Stimulated activated CD4-positive, alpha-beta T cell treated with anti-CD3 and anti-CD28 coated beads, Interleukin-4, amount 100 ng/mL, for 48 hours (primary cell): Measurements from ENCODE around the gene SPACDR.
A peak's percentile ranks its signal among the peaks of the same experiment; 100 is the strongest.

Experiments used
- DNase-seq, 2 donors: peaks; one replicate each; pipeline ENCODE4 v3.0.0-alpha.2; 2020; ENCODE audit warnings: low read depth in 2 of 2

Gene SPACDR

DNA sequence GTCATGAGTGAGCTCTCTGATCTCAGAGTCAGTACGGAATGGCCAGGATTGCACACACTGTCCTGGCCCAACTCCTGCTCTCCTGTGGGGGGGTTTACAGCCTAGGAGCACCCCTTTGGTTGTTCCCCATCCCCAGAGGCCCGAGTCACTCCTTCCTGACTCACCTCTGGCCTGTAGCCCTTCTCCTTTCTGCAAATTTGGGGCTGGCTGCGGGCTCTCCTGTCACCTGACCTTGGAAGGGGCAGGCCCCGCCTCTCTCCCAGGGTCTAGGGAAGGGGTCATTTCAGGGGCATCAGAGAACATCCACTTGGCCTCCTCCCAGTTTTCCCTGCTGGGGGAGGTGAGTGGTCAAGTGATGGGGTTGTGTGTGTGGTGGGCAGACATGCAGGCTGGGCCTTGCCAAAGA, 21.4 kb upstream of the SPACDR start:
- no peak for DNase-seq

DNA sequence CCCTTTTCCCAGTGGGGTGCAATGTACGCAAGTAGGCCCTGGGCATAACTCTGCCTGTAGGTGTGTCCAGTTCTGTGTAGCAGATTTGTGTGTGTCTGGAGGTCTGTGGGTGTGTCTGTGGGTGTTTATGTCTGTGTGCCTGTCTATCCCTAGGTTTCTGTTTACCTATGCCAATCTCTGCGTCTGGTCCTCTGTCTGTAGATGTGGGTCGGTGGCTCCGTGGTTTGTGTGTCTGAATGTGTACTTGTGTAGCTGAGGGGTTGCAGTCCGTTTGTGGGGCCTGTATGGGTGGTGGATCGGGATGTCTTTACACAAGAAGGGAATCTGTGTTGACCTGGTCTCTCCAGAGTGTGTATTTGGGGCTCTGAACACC, 20.6 kb upstream of the SPACDR start:
- DNase-seq = no peak

DNA sequence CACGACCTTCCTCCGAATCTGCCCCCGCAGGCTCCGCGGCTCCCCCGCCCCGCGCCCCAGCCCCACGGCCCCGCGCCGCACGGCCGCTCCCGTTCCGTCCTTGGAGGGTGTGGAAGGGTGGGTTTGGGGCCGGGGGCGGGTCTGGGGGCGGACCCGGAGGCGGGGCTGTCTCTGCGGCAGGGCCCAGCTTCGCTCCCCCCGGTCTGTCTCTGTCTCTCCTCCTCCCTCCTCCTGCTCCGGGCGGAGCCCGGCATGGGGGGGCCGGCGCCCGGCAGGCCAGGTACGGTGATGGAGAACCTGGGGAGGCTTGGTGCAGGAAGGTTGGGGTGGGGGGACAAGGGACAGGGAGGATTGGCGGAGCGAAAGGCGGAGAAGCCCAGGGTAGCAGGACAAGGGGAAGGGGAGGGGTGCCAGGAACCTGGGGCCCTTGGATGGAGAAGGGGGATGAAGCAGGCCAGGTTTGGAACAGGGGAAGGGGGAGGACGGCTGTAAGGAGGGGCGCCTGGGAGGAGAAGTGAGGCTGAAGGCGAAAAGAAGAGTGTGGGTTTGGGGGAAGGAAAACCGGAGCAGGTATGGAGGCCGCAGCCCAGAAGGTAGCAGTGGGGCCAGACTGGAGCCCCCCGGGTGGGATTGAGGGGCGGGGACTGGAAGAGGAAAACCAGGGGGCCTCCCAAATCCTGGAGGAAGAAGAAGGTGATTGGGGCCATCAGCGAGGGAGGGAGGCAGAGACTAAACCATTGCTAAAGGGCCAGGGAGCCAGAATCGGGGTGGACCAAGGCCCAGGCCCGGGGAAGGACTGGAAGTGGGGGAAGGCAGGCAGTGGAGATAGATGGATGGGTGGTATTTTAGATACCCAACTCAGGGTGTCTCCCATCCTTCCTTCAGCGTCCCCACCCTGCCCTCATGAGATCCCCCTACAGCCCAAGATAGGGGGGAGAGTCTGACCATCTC, 19.9 kb upstream of the SPACDR start, which contains the start of gene NYAP1:
NYAP1 (plus strand) TSS at position 206 of the 951 bp plus-strand sequence. CDS start 1,385 bp downstream, outside the sequence.
- no peak for DNase-seq

DNA sequence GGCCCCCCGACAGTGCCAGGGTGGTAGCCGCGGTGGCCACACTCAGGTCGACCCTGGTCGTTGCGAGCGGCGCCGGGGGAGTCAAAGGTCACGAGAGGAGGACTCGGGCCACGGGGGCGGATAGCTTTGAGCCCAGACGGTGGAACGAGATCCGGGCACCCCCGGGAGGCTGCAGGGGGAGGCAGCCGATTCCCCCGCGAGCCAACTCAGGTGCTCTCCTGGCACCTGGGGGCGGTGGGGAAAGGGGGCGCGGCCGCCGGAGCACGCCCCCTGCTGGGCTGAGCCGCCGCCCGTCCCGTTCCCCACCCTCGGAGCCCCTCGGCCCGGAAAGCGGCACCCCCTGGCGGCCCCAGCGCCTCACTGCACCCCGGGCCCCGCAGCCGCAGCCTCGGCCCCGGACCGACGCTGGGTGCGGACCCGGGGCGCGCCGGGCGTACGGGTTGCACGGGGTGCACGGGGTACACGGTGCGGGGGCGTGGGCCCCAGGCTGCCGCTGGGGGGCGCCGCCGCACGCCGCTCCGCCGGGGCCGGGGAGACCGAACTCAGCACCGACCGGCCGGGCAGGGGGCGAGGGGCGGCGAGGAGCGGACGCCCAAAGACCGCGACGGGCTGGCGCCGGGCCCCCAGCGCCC, 19.1 kb upstream of the SPACDR start:
- peak; percentile 72 to 82 for DNase-seq

GRCh38 chr7:100482728-100483089, 18.6 kb upstream of the SPACDR start:
- DNase-seq = no peak

DNA sequence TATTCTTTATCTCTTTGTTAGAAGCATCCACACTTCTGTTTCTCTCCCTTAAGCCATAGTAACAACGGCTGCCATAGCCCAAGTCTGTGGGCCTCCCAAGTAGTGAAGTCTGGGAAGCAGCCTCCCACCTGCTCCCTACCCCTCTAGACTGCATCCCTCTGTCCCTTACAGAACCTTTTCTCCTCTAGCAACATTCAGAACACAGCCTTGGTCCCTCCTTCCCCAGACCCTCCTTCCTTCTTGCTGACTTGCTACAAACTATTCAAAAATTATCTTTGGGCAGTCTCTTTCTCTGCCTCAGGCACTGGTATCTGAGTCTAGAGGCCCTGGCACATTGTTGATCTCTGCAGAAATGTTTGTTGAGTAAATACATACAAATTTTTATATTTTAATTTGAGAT, 17.4 kb upstream of the SPACDR start:
- no peak for DNase-seq

DNA sequence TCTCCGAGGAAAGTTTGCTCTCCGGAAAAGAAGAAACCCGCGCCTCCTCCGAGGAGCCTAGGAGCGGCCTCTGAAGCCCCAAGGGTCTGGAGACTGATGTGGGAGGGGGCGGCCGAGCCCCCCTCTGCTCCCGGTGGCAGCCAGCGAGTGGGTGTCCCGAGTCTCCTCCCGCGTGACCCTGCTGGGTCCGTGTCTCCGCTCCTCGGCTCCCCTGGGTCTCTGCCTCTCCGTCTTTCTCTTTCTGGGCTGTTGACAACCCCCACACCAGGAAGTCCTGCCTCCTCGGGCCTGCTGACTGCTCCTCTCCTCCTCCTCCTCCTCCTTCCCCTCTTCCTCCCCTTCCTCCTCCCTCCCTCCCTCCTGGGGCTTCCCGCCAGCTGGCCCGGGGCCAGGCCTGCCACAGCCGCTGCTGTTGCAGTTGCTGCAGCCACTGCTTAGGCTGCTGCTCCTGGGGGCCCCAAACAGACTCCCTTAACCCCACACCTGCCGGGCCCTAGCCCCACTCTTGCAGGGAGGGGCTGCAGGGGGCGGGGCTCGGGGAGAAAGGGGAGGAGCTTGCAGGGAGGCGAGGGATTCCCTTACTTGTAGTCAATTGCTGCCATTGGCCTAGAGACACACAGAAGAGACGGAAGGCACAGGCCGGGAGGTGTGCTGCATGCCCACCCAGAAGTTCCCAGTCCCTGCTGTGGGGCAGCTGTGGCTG, 15.0 kb upstream of the SPACDR start, which contains the start of gene TSC22D4:
TSC22D4 (minus strand) TSS at position 257 of the 703 bp plus-strand sequence. CDS start 1,176 bp downstream, outside the sequence.
- peak; percentile 87 to 92 for DNase-seq

DNA sequence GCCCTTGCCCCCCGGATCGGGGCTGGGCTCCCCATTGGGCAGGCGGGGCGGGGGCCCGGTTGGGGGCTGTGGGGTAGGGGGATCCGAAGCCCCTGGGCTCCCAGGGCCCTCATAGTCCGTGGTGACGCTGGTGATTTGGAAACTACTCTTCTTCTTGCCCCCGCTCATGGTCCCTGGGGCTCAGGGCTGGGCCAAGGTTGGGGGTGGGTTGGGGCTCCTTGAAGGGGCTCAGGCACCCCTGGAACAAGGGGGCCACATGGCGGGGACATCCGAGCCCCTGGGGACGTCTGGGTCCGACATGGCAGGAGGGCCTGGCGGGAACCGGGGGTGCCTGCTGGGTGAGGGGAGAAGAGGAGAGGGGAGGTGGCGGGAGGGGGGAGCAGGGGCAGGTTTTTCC, 13.8 kb upstream of the SPACDR start:
- no peak for DNase-seq

DNA sequence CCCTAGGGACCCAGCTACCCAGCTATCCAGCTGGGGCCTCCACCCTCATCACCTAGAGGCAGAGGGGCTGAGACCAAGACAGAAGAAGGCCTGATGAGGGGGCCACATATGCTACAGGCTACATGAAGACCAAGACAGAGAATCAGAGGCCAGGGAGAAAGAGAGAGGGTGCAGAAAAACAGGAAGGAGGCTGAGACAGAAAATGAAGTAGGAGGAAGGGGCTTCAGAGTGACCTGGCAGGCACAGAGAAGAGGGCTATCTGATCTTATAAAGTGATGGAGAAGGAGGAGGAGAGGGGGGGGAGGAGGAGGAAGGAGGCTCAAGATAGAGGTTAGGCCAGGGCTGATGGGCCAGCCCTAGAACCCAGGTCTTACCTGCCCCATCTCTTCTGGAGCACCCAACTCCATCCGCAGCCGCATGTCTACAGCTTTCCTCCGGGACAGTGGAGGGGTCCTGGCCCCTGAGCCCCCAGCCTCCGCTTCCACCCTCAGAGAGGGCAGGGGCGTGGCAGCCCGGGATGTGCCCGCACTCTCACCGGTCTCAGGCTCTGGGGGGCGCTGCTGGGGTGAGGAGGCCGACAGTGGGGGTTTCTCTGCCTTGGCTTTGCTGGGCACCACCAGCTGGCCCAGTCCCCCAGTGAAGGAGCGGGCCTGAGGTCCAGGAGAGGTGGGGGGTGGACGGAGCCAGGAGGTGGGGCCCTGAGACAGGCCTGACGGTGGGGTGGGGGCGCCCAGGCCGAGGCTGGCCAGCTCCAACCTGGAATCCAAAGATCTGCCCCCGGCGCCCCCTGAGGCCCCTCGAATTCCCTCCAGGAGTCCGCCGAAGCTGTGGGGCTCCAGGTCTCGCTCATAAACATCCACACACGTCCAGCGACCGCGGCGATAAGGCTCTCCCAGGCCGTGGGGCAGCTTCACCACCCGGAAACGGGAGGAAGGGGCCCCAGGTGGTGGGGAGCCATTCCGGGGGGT, 13.1 kb upstream of the SPACDR start:
- peak in 1 of 2 donors; percentile 51 for DNase-seq

- no peak for DNase-seq
Measured at GRCh38 chr7:100476101-100476780, 12.2 kb upstream of the SPACDR start.

- no peak for DNase-seq
Measured at GRCh38 chr7:100475549-100475948, 11.5 kb upstream of the SPACDR start.

- no peak for DNase-seq
Measured at GRCh38 chr7:100472854-100473499, 8.9 kb upstream of the SPACDR start.

DNA sequence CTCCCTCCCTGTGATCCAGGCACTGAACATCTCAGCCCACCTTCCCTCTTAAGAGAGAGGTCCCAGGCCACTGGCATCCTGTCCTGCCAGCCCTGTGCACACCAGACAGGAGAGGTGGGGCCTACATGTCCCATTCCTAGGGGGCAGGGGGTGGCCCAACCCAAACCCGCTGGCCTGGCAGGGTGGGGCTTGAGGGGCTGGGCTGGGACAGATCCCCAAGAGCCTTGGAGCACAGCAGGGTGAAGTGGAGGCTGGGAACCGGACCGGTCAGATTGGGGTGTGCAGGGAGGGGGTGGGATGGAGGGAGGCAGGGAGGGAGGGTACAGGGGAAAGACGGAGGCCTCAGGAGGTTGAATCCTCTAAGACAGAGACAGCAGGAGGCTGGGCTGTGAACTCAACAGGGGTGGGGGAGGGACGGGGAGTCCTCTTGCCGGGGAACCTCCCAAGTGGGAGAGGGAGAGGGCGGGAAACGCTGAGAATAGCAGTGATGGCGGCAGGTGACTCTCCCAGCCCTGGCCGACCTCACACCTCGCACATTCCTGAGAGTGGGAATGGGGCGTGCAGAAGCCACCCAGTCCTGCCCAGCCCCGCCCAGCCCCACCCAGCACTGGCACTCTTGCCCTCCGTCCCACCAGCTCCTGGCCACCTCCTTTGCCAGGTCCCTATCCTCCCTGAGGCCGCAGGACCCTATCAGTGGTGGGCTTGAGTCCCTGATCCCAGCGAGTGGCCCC, 8.2 kb upstream of the SPACDR start:
- DNase-seq = no peak

DNA sequence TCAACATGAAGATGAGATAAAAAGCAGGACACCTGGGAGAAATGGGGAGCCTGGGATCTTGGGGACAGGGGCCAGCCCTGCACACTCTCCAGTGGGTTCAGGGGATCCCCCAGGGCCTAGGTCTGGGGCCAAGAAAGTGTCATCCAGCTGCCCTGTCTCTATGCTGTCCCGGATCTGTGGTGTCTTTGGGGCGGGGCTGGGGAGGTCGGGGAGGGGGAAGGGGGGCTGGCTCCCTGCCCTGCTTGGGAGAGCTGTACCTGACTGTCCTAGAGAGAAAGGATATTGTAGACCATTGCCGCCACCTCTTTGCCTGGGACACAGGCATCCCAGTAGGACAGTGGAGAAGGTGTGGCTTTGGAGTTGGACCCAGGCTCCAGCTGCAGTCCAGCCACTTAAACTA, 7.0 kb upstream of the SPACDR start:
- DNase-seq = no peak

DNA sequence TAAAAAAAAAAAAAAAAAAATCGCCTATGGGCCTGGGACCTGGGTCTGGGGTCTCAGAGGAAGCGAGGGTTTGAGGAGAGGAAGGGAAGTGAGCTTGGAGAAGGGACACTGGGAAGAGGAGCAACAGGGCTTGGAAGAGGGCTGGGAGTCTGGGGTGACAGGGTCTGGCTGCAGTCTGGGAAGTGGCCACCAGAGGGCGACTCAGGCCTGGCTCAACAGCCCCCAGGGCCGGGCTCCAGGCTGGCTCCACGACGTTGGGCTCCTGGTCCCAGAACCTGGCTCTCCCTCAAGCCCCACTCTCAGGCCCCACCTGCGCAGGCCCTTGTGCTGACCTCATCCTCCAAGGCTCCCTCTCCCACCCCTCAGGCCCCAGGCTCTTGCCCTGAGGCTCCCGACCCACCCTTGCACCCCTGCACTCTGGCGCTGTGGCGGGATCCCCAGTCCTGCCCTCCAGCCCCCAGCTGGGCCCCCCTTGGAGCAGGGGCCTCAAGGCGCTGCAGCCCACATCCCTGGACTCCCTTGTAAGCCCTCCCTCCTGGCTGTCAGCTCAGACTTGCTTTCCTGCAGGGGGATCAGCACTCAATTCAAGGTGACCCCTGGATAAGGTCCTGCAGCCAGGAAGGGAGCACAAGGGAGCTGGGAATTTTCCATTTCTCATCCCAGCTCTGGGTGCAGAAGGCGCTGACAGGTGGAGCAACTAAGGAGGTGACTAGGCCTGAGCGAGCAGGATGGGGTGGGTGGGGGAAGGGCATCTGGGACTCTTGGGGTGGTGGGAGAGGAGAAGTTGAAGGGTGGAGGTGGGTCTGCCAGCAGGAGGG, 5.4 kb upstream of the SPACDR start:
- DNase-seq = peak; percentile 73 to 88

GRCh38 chr7:100467638-100468373, 3.7 kb upstream of the SPACDR start:
- no peak for DNase-seq

DNA sequence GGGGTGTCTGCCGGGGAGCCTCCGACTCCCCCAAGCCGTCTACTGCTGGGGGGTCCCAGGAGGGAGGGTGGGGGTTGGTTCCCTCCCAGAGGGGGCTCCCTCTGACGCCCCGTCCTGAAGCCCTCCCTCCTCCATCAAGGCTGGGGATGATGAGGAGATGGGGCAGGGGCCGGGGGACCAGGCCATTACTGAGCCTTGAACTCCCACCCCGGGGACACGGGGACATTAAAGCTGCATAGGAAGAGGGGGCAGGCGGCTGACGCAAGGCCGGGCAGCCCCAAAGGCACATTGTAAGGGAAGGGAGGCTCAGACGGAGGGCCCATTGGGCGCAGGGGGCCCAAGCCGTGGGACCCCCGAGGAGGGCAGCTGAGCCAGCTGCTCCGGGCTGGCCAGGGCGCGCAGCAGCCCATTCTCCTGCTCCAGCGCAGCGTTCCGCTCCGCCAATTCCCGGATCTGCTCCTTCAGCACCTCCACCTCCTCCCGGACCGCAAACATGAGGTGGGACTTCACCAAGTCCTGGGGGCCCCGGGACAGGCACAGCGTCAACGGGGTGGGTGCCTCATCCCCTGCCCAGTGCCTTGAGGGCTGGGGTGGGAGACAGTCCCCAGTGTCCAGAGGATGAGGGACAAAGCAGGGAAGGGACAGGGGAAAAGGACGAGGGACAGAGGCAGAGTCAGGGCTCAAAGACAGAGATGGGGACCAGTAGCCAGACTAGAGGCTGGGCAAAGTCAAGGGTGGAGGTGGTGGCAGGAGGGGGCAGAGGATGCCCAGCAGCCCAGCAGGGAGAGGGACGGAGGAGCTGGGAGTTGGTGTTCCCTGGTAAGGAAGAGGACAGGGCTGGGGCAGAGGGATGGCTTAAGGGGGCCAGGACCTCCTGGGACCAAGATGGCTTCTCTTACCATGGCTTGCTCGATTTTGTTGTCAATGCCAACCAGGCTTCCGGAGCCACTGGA, 2.9 kb upstream of the SPACDR start:
- DNase-seq = no peak
